Measurements from ENCODE around the gene ZDBF2. TPM values are rescaled to one million over a fixed set of nuclear protein-coding genes. Genes with fewer than 3 reads are reported as not detected.
"Not testable (repeated sequence)": the region's sequence is repeated elsewhere in the genome, so short reads cannot be mapped to it uniquely, and the experiment has no call there.

Gene ZDBF2
- total RNA-seq, result 10 to 100 TPM in 5 of 6 donors, 1 to 10 TPM in 1; 9.0 to 14.3 (median 12.6) TPM
- 1 to 10 TPM; 1.6 to 3.5 TPM for polyA plus RNA-seq

DNA sequence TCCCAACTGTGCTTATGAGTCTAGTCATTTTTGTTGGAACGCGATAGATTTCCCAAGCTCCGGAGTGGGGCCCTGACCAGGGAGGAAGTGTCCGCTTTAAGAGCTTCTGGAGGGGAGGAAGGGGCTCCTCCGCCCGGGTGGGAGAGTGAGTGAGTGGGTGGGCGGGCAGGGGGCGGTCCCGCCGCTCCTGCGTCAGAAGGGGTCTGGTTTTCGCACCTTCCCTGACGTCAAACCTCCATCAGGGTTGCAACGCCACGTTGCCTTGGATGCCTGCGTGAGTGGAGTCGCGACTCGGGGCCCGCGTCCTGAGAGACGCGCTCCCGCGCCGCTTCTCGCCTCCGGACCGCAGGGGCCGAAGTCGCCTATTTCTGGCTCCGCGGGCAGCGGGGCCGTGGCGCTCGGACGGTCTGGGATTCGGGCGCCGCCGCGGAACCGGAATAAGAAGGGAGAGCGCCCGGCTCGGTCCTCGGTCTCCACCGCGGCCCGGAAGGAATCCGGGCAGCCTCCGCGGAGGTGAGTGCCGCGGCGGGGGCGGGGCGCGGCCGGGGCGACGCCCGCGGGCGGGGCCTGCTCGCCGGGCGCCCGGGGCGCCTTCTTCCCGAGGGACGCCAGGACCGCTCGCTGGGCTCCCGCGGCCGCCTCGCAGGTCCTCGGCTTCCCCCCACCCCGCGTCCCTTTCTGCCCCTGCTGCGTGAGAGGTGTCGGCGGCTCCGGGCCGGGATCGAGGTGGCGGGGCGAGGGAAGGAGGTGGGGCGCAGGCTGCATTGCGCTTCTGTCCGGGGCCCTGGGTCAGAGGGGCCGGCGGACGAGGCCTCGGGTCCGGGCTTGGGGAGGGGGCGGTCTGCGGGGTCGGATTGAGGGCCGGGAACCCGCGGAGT is at the start of gene ZDBF2:
ZDBF2 (plus strand) TSS at position 230 of the 878 bp plus-strand sequence. CDS start 7,187 bp downstream, outside the sequence.
- Histone ChIP-seq H3K4me1 (peaks cover 0 to 11% (median 11%) of the 10 kb centered on the region in 3 donors), H3K9me3 (no peaks in the 10 kb centered on the region), H3K27me3 (peaks cover 0 to 8% (median 0%) of the 10 kb centered on the region in 4 donors), H3K4me3 (peak within 1 kb of the TSS; percentile 62 to 84 (median 70)), H3K27ac (peak within 1 kb of the TSS; percentile 63 to 77 (median 74)), H3K36me3 (no peaks in the 10 kb centered on the region)
- DNase-seq (peak; percentile 53 to 87 (median 68)), ATAC-seq (peak; percentile 93 to 97 (median 96)), FAIRE-seq (no peak)
- whole genome bisulfite sequencing, 2 donors, result 1% methylated on average over 67 to 104 of the region's 104 CpGs
- TF ChIP-seq CTCF (IDR thresholded peaks at IDR 0.05), result no peak
- intact Hi-C loops (cut with DNase I), result no loop called here

DNA sequence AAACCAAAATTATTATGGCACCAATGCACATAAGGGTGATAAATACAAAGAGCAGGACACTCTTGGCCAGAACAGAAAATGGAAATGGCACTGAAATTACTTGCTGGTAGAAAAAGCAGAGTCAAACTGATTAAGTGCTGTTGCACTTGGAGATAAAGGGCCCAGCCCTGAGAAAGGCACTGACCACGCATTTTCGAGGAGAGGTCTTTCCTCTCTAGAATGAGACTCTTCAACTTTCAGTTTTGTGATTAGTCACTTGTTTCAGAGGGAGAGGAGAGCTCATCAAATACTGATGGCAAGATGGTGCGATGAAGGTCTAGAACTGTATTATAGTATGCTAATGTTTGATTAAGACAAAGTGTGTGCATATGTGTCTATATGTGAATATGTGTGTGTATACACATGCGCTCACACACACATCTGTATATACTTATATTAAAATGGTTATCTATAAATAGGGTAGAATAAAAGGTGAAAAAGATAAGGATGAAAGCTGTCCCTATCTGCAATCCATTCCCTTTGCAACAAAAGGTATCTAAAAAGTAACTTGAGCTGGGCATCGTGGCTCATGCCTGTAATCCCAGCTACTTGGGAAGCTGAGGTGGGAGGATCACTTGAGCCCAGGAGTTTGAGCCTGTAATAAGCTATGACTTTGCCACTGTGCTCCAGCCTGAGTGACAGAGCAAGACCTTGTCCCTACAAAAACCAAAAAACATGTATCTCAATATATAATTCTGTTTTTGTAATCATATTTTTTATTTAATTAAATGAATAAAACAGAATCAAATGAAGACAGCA is 48.8 kb upstream of the ZDBF2 start:
- no peak for FAIRE-seq
- H3K27ac ChIP-seq, result no peak overlapping the region

DNA sequence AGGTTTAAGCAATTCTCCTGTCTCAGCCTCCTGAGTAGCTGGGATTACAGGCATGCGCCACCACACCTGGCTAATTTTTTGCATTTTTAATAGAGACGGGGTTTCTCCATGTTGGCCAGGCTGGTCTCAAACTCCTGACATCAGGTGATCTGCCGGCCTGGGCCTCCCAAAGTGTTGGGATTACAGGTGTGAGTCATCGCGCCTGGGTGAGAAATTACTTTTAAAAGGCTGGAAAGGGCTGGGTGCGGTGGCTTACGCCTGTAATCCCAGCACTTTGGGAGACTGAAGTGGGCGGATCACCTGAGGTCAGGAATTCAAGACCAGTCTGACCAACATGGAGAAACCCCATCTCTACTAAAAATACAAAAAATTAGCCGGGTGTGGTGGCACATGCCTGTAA is 45.8 kb upstream of the ZDBF2 start:
- H3K36me3 ChIP-seq; H3K4me3 ChIP-seq; H3K27ac ChIP-seq; DNase-seq; H3K9me3 ChIP-seq; intact Hi-C loops (cut with DNase I); FAIRE-seq; H3K4me1 ChIP-seq; H3K27me3 ChIP-seq; ATAC-seq: not testable (repeated sequence)
- 78 to 84% methylated on average over 9 of the region's 9 CpGs for WGBS, 2 donors

More for the DNA sequence above, 48.8 kb upstream of the ZDBF2 start:
- ATAC-seq, result no peak
- TF ChIP-seq CTCF (IDR thresholded peaks at IDR 0.05), result no peak
- Histone ChIP-seq H3K36me3 (no peaks in the 10 kb centered on the region), H3K27me3 (no peaks in the 10 kb centered on the region), H3K9me3 (no peaks in the 10 kb centered on the region), H3K4me1 (no peaks in the 10 kb centered on the region), H3K4me3 (no peak overlapping the region)
- DNase-seq, result no peak
- 75 to 78% methylated on average over 5 of the region's 5 CpGs for WGBS, 2 donors
- intact Hi-C loops (cut with DNase I), result no loop called here

- no peak for FAIRE-seq
These were observed 44.8 kb upstream of the ZDBF2 start for GRCh38 chr2:206229642-206230041.

More at GRCh38 chr2:206229642-206230041, 44.8 kb upstream of the ZDBF2 start:
- H3K27me3 ChIP-seq, result no peaks in the 10 kb centered on the region
- no peaks in the 10 kb centered on the region for H3K9me3 ChIP-seq
- no peaks in the 10 kb centered on the region for H3K4me1 ChIP-seq
- TF ChIP-seq CTCF (IDR thresholded peaks at IDR 0.05), result no peak
- ATAC-seq (no peak), DNase-seq (no peak)
- no peaks in the 10 kb centered on the region for H3K36me3 ChIP-seq
- no peak overlapping the region for H3K4me3 ChIP-seq
- no peak overlapping the region for H3K27ac ChIP-seq
- intact Hi-C loops (cut with DNase I), result no loop called here
